Measurements from ENCODE around the gene RAB11A.

RAB11A gene

DNA sequence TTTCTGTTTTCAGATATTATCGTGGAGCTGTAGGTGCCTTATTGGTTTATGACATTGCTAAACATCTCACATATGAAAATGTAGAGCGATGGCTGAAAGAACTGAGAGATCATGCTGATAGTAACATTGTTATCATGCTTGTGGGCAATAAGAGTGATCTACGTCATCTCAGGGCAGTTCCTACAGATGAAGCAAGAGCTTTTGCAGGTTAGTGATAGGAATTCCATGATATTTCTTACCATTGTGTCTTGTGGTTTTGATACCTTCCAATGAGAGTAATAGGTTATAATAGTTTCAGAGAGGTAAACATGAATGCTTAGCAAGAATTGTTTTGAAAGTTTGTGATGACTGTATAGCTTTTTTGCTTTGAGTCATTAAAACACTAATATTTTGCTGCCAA lies 8.5 kb downstream of the RAB11A start:
- no peaks in the 10 kb centered on the region for H3K4me1 ChIP-seq (ENCODE audit: control insufficient read depth, insufficient read depth, low read length)
- H3K4me3 ChIP-seq (ENCODE audit: low read length), result no peak overlapping the region
- H3K36me3 ChIP-seq (ENCODE audit: control insufficient read depth, insufficient read depth, low read length), result peaks cover 12% of the 10 kb centered on the region

DNA sequence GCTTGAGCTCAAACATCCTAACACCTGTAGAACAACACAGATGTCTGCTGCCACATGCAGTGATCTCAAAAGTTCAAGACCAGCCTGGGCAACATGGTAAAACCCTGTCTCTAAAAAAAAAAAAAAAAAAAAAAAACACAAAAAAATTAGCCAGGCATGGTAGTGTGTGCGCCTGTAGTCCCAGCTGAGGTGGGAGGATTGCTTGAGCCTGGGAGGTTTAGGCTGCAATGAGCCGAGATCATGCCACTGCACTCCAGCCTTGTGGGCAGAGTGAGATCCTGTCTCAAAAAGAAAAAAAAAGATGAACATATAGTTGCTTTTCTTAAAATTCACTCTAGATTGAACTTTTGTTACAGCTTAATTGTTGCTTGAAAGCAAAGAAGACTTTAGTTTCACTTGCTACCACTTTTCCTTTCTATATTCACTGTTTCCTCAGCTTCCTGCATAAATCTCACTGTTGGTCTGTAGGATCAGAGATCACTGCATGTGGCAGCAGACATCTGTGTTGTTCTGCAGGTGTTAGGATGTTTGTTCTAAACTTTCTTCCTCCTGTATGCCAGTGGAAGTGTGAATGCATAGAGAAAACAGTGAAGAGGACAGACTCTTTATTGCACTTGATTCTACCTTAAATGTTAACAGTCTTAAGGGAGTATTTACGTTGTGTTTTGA lies 12.6 kb downstream of the RAB11A start:
- no peak overlapping the region for H3K27ac ChIP-seq (ENCODE audit: low read depth, low read length)
- no peaks in the 10 kb centered on the region for H3K27me3 ChIP-seq (ENCODE audit: control insufficient read depth, insufficient read depth, low read length)
- H3K4me1 ChIP-seq (ENCODE audit: control insufficient read depth, insufficient read depth, low read length), result no peaks in the 10 kb centered on the region
- no peak overlapping the region for H3K9ac ChIP-seq (ENCODE audit: low read length)
- no peak overlapping the region for H3K4me3 ChIP-seq (ENCODE audit: low read length)
- peaks cover 12% of the 10 kb centered on the region for H3K36me3 ChIP-seq (ENCODE audit: control insufficient read depth, insufficient read depth, low read length)

More for the DNA sequence above, 8.5 kb downstream of the RAB11A start:
- Histone ChIP-seq H3K27me3 (ENCODE audit: control insufficient read depth, insufficient read depth, low read length) (no peaks in the 10 kb centered on the region), H3K27ac (ENCODE audit: low read depth, low read length) (no peak overlapping the region), H3K9ac (ENCODE audit: low read length) (no peak overlapping the region)

DNA sequence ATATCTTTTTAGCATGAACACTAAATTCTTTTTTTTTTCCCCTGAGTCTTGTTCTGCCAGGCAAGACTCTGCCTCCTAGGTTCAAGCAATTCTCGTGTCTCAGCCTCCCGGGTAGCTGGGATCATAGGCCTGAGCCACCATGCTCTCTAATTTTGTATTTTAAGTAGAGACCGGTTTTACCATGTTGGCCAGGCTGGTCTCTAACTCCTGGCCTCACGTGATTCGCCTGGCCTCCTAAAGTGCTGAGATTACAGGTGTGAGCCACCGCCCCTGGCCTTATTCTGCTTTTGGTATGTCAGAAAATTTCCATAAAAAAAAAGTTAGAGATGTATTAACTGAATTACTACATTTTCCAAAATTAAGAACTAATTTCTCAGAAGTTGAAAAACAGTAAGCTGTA lies 14.3 kb downstream of the RAB11A start:
- no peak overlapping the region for H3K27ac ChIP-seq (ENCODE audit: low read depth, low read length)
- H3K9ac ChIP-seq (ENCODE audit: low read length), result no peak overlapping the region
- no peaks in the 10 kb centered on the region for H3K27me3 ChIP-seq (ENCODE audit: control insufficient read depth, insufficient read depth, low read length)
- H3K4me3 ChIP-seq (ENCODE audit: low read length), result no peak overlapping the region
- no peaks in the 10 kb centered on the region for H3K4me1 ChIP-seq (ENCODE audit: control insufficient read depth, insufficient read depth, low read length)
- peaks cover 7% of the 10 kb centered on the region for H3K36me3 ChIP-seq (ENCODE audit: control insufficient read depth, insufficient read depth, low read length)

DNA sequence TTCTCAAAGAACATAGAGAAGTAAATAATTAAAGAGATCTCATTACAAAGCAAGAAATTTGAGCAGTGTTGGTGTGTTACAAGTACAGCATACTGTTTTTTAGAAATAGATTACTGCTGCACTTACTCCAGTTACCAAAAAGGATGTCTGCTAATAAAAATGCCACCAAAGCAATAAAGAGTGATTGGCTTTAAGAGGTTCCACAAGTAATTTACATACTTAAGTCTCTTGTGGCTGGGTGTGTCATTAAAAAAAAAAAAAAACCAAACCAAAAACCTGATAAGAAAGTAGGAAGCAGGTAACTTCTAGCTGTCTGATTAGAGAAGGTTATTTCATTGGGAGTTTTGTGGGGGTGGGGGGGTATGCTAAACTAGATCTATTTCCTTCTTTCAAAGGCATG lies 15.2 kb downstream of the RAB11A start:
- Histone ChIP-seq H3K27me3 (ENCODE audit: control insufficient read depth, insufficient read depth, low read length) (no peaks in the 10 kb centered on the region), H3K9ac (ENCODE audit: low read length) (no peak overlapping the region), H3K4me3 (ENCODE audit: low read length) (no peak overlapping the region), H3K4me1 (ENCODE audit: control insufficient read depth, insufficient read depth, low read length) (no peaks in the 10 kb centered on the region), H3K36me3 (ENCODE audit: control insufficient read depth, insufficient read depth, low read length) (peaks cover 3% of the 10 kb centered on the region), H3K27ac (ENCODE audit: low read depth, low read length) (no peak overlapping the region)

DNA sequence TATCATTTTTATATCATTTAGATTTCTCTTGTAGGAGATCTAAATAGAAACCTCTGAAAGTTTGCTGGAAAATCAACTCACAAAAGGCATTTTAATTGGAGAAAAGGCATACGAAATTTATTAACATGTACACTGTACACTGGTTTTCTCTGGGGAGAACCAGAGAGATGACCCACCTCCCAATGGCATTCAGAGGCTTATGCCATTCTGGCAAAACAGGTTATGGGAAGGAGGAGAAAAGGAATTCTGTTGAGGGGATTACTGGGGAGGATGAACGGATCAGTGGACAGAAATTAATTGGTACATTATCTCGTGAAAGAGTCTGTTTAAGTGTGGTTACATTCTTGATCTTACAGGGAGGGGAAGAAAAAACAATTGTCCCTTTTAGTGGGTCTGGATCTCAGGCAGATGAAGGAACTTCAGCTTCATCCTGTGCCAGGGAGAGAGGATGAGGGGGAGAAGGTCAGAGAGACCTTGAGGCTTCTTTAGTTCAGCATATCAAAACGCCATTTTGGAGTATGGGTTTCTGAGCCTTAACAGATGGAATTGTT lies 16.5 kb downstream of the RAB11A start:
- no peak overlapping the region for H3K4me3 ChIP-seq (ENCODE audit: low read length)
- no peak overlapping the region for H3K9ac ChIP-seq (ENCODE audit: low read length)
- no peaks in the 10 kb centered on the region for H3K27me3 ChIP-seq (ENCODE audit: control insufficient read depth, insufficient read depth, low read length)
- no peaks in the 10 kb centered on the region for H3K4me1 ChIP-seq (ENCODE audit: control insufficient read depth, insufficient read depth, low read length)
- H3K27ac ChIP-seq (ENCODE audit: low read depth, low read length), result no peak overlapping the region
- peaks cover 3% of the 10 kb centered on the region for H3K36me3 ChIP-seq (ENCODE audit: control insufficient read depth, insufficient read depth, low read length)

DNA sequence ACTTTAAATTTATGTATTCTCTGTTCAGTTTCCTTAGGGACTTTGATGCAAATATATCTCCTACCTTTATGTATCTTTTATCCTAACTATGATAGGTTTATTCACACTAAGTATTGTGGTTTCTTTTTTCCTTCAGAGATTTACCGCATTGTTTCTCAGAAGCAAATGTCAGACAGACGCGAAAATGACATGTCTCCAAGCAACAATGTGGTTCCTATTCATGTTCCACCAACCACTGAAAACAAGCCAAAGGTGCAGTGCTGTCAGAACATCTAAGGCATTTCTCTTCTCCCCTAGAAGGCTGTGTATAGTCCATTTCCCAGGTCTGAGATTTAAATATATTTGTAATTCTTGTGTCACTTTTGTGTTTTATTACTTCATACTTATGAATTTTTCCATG lies 18.3 kb downstream of the RAB11A start:
- Histone ChIP-seq H3K36me3 (ENCODE audit: control insufficient read depth, insufficient read depth, low read length) (peaks cover 3% of the 10 kb centered on the region), H3K27ac (ENCODE audit: low read depth, low read length) (no peak overlapping the region), H3K27me3 (ENCODE audit: control insufficient read depth, insufficient read depth, low read length) (no peaks in the 10 kb centered on the region), H3K9ac (ENCODE audit: low read length) (no peak overlapping the region), H3K4me1 (ENCODE audit: control insufficient read depth, insufficient read depth, low read length) (no peaks in the 10 kb centered on the region), H3K4me3 (ENCODE audit: low read length) (no peak overlapping the region)

DNA sequence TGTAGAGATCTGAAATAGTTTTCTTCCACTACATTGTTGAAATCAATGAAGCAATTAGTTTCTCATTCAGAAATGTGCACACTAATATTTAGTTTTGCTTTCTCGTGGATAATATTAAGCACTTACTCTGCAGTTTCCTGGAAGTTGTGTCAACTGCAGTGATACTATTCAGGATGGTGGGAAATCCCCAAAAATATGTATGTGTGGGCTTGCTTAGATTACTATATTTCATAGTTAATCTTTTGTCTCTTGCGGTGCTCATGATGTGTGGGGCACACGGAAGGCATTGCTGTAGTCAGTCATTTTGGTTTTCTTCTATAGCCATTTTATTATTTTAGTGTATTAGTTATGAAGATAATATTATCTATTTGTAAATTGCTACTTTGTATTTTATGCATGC lies 19.7 kb downstream of the RAB11A start:
- no peaks in the 10 kb centered on the region for H3K27me3 ChIP-seq (ENCODE audit: control insufficient read depth, insufficient read depth, low read length)
- no peak overlapping the region for H3K4me3 ChIP-seq (ENCODE audit: low read length)
- H3K4me1 ChIP-seq (ENCODE audit: control insufficient read depth, insufficient read depth, low read length), result no peaks in the 10 kb centered on the region
- H3K27ac ChIP-seq (ENCODE audit: low read depth, low read length), result no peak overlapping the region
- peaks cover 3% of the 10 kb centered on the region for H3K36me3 ChIP-seq (ENCODE audit: control insufficient read depth, insufficient read depth, low read length)
- no peak overlapping the region for H3K9ac ChIP-seq (ENCODE audit: low read length)

DNA sequence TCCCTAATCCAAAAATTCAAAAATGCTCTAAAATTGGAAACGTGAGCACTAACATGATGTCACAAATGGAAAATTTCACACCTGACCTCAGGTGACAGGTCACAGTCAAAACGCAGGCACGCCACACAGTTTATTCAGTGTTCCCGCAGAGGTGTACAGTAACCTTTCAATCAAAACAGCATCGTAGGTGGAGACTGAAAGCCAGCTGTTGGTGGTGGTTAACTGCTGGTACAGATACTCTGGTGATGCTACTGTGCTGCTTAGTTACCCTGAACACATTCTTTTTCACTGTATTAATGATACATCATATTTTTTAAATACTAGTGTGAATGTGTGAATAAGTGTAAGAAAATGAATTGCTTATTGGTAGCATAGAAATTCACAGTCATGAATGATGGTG lies 23.8 kb downstream of the RAB11A start:
- Histone ChIP-seq H3K4me1 (ENCODE audit: control insufficient read depth, insufficient read depth, low read length) (no peaks in the 10 kb centered on the region), H3K4me3 (ENCODE audit: low read length) (no peak overlapping the region), H3K36me3 (ENCODE audit: control insufficient read depth, insufficient read depth, low read length) (no peaks in the 10 kb centered on the region), H3K27me3 (ENCODE audit: control insufficient read depth, insufficient read depth, low read length) (no peaks in the 10 kb centered on the region), H3K27ac (ENCODE audit: low read depth, low read length) (no peak overlapping the region), H3K9ac (ENCODE audit: low read length) (no peak overlapping the region)

DNA sequence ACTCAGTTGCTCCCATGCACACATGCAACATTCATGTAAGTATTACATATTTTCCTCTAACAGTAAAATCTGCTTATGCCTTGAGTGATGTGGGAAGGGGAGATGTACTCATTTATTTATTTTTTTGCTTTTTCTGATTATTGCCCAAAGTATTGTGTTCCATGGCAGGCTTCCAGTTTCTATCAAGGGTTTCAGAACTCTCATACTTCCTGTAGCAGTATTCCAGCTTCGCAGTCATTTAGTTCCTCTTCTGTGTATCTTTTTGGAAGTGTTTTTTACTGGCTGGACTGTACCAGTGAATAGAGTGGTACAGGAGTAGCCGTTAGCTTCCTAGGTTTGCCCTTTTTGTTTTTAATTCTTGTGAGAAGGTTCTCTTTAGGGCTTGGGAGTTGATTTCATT lies 26.9 kb downstream of the RAB11A start:
- H3K4me3 ChIP-seq (ENCODE audit: low read length), result no peak overlapping the region
- no peaks in the 10 kb centered on the region for H3K36me3 ChIP-seq (ENCODE audit: control insufficient read depth, insufficient read depth, low read length)
- H3K4me1 ChIP-seq (ENCODE audit: control insufficient read depth, insufficient read depth, low read length), result no peaks in the 10 kb centered on the region
- no peak overlapping the region for H3K27ac ChIP-seq (ENCODE audit: low read depth, low read length)
- H3K27me3 ChIP-seq (ENCODE audit: control insufficient read depth, insufficient read depth, low read length), result no peaks in the 10 kb centered on the region
- no peak overlapping the region for H3K9ac ChIP-seq (ENCODE audit: low read length)

DNA sequence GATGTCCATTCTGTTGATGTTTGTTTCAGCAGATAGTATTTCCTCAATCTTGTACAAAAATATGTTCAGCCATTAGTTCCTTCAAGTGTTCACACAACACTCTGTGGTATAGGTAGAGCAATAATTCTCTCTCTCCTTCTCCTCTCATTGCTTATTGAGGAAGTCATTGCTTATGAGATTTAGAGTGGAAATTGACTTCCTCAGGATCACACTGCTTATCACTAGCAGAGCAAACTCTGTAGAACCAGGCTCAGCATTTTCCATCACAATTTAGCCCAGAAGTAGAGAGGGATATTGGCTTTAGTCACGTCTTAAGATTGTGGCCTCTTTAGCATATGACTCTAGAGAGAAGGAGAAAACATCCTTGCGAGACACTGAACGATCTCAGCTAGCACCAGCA lies 31.2 kb downstream of the RAB11A start:
- no peaks in the 10 kb centered on the region for H3K4me1 ChIP-seq (ENCODE audit: control insufficient read depth, insufficient read depth, low read length)
- no peak overlapping the region for H3K9ac ChIP-seq (ENCODE audit: low read length)
- no peaks in the 10 kb centered on the region for H3K36me3 ChIP-seq (ENCODE audit: control insufficient read depth, insufficient read depth, low read length)
- H3K27me3 ChIP-seq (ENCODE audit: control insufficient read depth, insufficient read depth, low read length), result no peaks in the 10 kb centered on the region
- no peak overlapping the region for H3K4me3 ChIP-seq (ENCODE audit: low read length)
- no peak overlapping the region for H3K27ac ChIP-seq (ENCODE audit: low read depth, low read length)

DNA sequence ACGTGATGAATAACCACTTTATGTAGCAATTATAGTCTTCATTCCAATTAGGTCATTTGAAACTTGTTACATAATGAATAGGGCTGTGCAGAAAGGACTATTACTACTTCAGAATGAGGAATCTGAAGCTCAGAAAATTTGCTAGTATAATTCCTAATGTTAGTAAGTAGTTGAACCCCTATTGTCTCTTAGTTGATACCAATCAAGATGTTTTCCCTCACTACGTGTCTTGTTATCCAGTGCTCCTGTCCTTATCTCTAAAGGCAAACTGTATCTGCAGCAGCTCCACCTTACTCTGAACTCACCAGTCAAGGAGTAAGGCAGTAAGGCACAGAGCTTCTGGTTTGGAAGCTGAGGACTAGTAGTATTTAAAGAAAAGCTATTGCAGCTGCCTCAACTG lies 32.0 kb downstream of the RAB11A start:
- Histone ChIP-seq H3K27me3 (ENCODE audit: control insufficient read depth, insufficient read depth, low read length) (no peaks in the 10 kb centered on the region), H3K4me3 (ENCODE audit: low read length) (no peak overlapping the region), H3K27ac (ENCODE audit: low read depth, low read length) (no peak overlapping the region), H3K9ac (ENCODE audit: low read length) (no peak overlapping the region), H3K36me3 (ENCODE audit: control insufficient read depth, insufficient read depth, low read length) (no peaks in the 10 kb centered on the region), H3K4me1 (ENCODE audit: control insufficient read depth, insufficient read depth, low read length) (no peaks in the 10 kb centered on the region)

DNA sequence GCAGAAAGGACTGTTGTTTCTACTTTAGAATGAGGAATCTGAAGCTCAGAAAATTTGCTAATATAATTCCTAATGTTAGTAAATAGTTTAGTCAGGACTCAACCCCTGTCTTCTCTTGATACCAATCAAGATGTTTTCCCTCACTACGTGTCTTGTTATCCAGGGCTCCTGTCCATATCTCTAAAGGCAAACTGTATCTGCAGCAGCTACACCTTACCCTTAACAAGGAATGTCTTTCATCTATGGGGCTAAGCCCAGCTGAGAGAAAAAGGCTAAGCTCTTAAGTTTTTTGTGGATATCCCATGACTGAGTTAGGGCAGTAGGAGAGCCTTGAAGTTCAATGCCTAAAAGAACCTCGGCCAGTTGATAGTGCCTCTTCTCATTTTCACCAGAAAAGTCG lies 32.5 kb downstream of the RAB11A start:
- no peak overlapping the region for H3K27ac ChIP-seq (ENCODE audit: low read depth, low read length)
- H3K36me3 ChIP-seq (ENCODE audit: control insufficient read depth, insufficient read depth, low read length), result no peaks in the 10 kb centered on the region

DNA sequence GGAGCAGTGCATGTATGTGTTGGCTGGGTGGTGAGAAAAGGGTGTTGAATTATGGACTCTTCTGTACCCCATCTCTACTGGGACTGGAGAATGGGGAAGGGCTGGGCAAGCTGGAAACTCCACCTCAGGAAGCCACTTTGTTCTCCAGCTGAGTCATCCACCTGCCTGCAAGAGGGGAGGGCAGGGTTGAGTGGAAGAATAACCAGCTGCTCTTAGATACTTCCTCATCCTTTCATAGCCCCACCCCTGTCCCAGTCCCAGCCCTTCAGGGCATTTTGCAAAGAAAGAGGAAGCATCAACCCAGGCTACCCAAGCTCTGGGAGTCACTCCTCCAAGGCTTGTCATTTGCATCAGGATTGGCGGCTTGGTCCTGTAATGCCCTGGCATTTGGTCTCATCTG lies 33.1 kb downstream of the RAB11A start:
- Histone ChIP-seq H3K9ac (ENCODE audit: low read length) (no peak overlapping the region), H3K4me3 (ENCODE audit: low read length) (no peak overlapping the region), H3K27me3 (ENCODE audit: control insufficient read depth, insufficient read depth, low read length) (no peaks in the 10 kb centered on the region), H3K36me3 (ENCODE audit: control insufficient read depth, insufficient read depth, low read length) (no peaks in the 10 kb centered on the region), H3K4me1 (ENCODE audit: control insufficient read depth, insufficient read depth, low read length) (no peaks in the 10 kb centered on the region), H3K27ac (ENCODE audit: low read depth, low read length) (no peak overlapping the region)

More for the DNA sequence above, 32.5 kb downstream of the RAB11A start:
- Histone ChIP-seq H3K27me3 (ENCODE audit: control insufficient read depth, insufficient read depth, low read length) (no peaks in the 10 kb centered on the region), H3K9ac (ENCODE audit: low read length) (no peak overlapping the region), H3K4me3 (ENCODE audit: low read length) (no peak overlapping the region), H3K4me1 (ENCODE audit: control insufficient read depth, insufficient read depth, low read length) (no peaks in the 10 kb centered on the region)

All from rectal smooth muscle tissue (tissue), 1 donor.